Karpas-422 (cell line): ENCODE measurements around the gene NAIP. TPM values are rescaled to one million over a fixed set of nuclear protein-coding genes. Genes with fewer than 3 reads are reported as not detected.
"Not testable (repeated sequence)": the region's sequence is repeated elsewhere in the genome, so short reads cannot be mapped to it uniquely, and the experiment has no call there.

Source experiments
- DNase-seq: peaks from one replicate; pipeline ENCODE4 v3.0.0-alpha.2; 2015
- H2AFZ ChIP-seq: fragments of 200-600 bp; sonication (generic); 2 replicates; pipeline ENCODE4 v1.6.1; 2014; ENCODE audit warnings: antibody characterized with exemption, low read length, mixed read lengths
- H3K27ac ChIP-seq: fragments of 200-600 bp; sonication (generic); 2 replicates; pipeline ENCODE4 v1.5.1; 2014; ENCODE audit warnings: mild to moderate bottlenecking, low read length, moderate library complexity
- H3K27me3 ChIP-seq: fragments of 200-600 bp; sonication (generic); 2 replicates; pipeline ENCODE4 v1.6.1; 2014; ENCODE audit warnings: low read length, mixed read lengths
- H3K36me3 ChIP-seq: fragments of 200-600 bp; sonication (generic); 2 replicates; pipeline ENCODE4 v1.6.1; 2014; ENCODE audit warnings: low read length, mixed read lengths; ENCODE audit not compliant: insufficient read depth
- H3K4me1 ChIP-seq: fragments of 200-600 bp; sonication (generic); 2 replicates; pipeline ENCODE4 v1.6.1; 2014; ENCODE audit warnings: mild to moderate bottlenecking, low read length, mixed read lengths
- H3K4me2 ChIP-seq: fragments of 200-600 bp; sonication (generic); 2 replicates; pipeline ENCODE4 v1.6.1; 2014; ENCODE audit warnings: low read length, low read depth, mild to moderate bottlenecking; ENCODE audit not compliant: poor library complexity, severe bottlenecking
- H3K4me3 ChIP-seq: fragments of 200-600 bp; sonication (generic); 2 replicates; pipeline ENCODE4 v1.5.1; 2014; ENCODE audit warnings: mild to moderate bottlenecking, antibody characterized with exemption, low read length, mixed read lengths
- H3K79me2 ChIP-seq: fragments of 200-600 bp; sonication (generic); 2 replicates; pipeline ENCODE4 v1.6.1; 2014; ENCODE audit warnings: mild to moderate bottlenecking, low read length, mixed read lengths
- H3K9ac ChIP-seq: fragments of 200-600 bp; sonication (generic); 2 replicates; pipeline ENCODE4 v1.6.0; 2014; ENCODE audit warnings: low read length
- H3K9me2 ChIP-seq: fragments of 200-600 bp; sonication (generic), shearing (Covaris generic); replicated peaks from 2 replicates; pipeline ENCODE4 v1.6.0; 2014; ENCODE audit warnings: mild to moderate bottlenecking, low read length, moderate library complexity; ENCODE audit not compliant: insufficient read depth
- H3K9me3 ChIP-seq: fragments of 300-700, 200-600 bp; sonication (generic); 2 replicates; pipeline ENCODE4 v1.6.1; 2014; ENCODE audit warnings: low read length, mixed read lengths
- H4K20me1 ChIP-seq: fragments of 200-600 bp; sonication (generic); 2 replicates; pipeline ENCODE4 v1.6.1; 2014; ENCODE audit warnings: mild to moderate bottlenecking, antibody characterized with exemption, low read length, low read depth; ENCODE audit not compliant: insufficient read depth
- total RNA-seq: library from RNA; depleted of rRNA; stranded (reverse); fragments of >200 nt; shearing (Covaris generic); gene quantifications from 2 replicates; pipeline ENCODE4 v1.2.3, GENCODE V29; 2014; ENCODE audit warnings: low replicate concordance; rRNA removed

NAIP gene
- total RNA-seq, 1 experiment from 2014 or later = 26.7 TPM

- not testable (repeated sequence) for H3K4me1 ChIP-seq, DNase-seq, H3K4me3 ChIP-seq, H3K27ac ChIP-seq, H2AFZ ChIP-seq, H3K9ac ChIP-seq, H3K4me2 ChIP-seq, H3K36me3 ChIP-seq, H3K9me3 ChIP-seq, H3K27me3 ChIP-seq, H3K9me2 ChIP-seq, H3K79me2 ChIP-seq, H4K20me1 ChIP-seq
These were observed 60.6 kb downstream of the NAIP start for GRCh38 chr5:70964531-70964930.

GRCh38 chr5:70953068-70953467 is 72.1 kb downstream of the NAIP start:
- not testable (repeated sequence) for H3K9me3 ChIP-seq, H4K20me1 ChIP-seq, H3K36me3 ChIP-seq, H3K4me3 ChIP-seq, H3K4me2 ChIP-seq, H3K9me2 ChIP-seq, H3K4me1 ChIP-seq, H3K9ac ChIP-seq, H3K79me2 ChIP-seq, H3K27ac ChIP-seq, H2AFZ ChIP-seq, H3K27me3 ChIP-seq, DNase-seq

GRCh38 chr5:70932560-70932959 is 92.6 kb downstream of the NAIP start:
- H3K4me3 ChIP-seq, H4K20me1 ChIP-seq, H3K27me3 ChIP-seq, DNase-seq, H3K9me2 ChIP-seq, H3K9me3 ChIP-seq, H3K36me3 ChIP-seq, H3K9ac ChIP-seq, H3K4me2 ChIP-seq, H3K4me1 ChIP-seq, H2AFZ ChIP-seq, H3K27ac ChIP-seq, H3K79me2 ChIP-seq: not testable (repeated sequence)

- H3K9me3 ChIP-seq, H2AFZ ChIP-seq, H3K36me3 ChIP-seq, H3K9me2 ChIP-seq, H3K4me3 ChIP-seq, H3K9ac ChIP-seq, H3K27me3 ChIP-seq, H3K79me2 ChIP-seq, H4K20me1 ChIP-seq, H3K27ac ChIP-seq, H3K4me1 ChIP-seq, H3K4me2 ChIP-seq, DNase-seq: not testable (repeated sequence)
These were observed 93.3 kb downstream of the NAIP start for GRCh38 chr5:70931709-70932368.

GRCh38 chr5:70925211-70925562 is 100.0 kb downstream of the NAIP start:
- not testable (repeated sequence) for H3K4me2 ChIP-seq, H3K9ac ChIP-seq, H3K27me3 ChIP-seq, H4K20me1 ChIP-seq, H3K36me3 ChIP-seq, H2AFZ ChIP-seq, H3K79me2 ChIP-seq, DNase-seq, H3K4me3 ChIP-seq, H3K4me1 ChIP-seq, H3K27ac ChIP-seq, H3K9me2 ChIP-seq, H3K9me3 ChIP-seq

Other genes with a start within 250 kb of the NAIP start
- gene SERF1A, start 124.7 kb downstream of the NAIP start, total RNA-seq = 3.5 TPM in 2 replicates
- gene SMN1, start 100.3 kb downstream of the NAIP start, total RNA-seq = 50.3 and 103 TPM in 2 replicates
- 36.2 and 62.7 TPM in 2 replicates for gene GTF2H2, start 42.3 kb upstream of the NAIP start, total RNA-seq